ENCODE data around the gene ZNF492.
"Not testable (repeated sequence)": the region's sequence is repeated elsewhere in the genome, so short reads cannot be mapped to it uniquely, and the experiment has no call there.

GRCh38 chr19:22617181-22617580 lies 16.9 kb upstream of the ZNF492 start:
- not testable (repeated sequence) for TF ChIP-seq EZH2 (IDR thresholded peaks at IDR 0.05; ENCODE audit: insufficient read depth, poor library complexity, severe bottlenecking); EZH2phosphoT487 (IDR thresholded peaks at IDR 0.05; ENCODE audit: insufficient read depth, low read depth)

Data from GM23248 (cell line).